Stimulated activated CD4-positive, alpha-beta T cell treated with anti-CD3 and anti-CD28 coated beads, TNF-alpha, amount 100 ng/mL, for 24 hours (primary cell): Measurements from ENCODE around the gene COL4A2.

Experiments used
- DNase-seq, 3 experiments: peaks; one replicate each; pipeline ENCODE4 v3.0.0-alpha.2; 2020; ENCODE audit warnings: low read depth in 3 of 3

COL4A2 gene

DNA sequence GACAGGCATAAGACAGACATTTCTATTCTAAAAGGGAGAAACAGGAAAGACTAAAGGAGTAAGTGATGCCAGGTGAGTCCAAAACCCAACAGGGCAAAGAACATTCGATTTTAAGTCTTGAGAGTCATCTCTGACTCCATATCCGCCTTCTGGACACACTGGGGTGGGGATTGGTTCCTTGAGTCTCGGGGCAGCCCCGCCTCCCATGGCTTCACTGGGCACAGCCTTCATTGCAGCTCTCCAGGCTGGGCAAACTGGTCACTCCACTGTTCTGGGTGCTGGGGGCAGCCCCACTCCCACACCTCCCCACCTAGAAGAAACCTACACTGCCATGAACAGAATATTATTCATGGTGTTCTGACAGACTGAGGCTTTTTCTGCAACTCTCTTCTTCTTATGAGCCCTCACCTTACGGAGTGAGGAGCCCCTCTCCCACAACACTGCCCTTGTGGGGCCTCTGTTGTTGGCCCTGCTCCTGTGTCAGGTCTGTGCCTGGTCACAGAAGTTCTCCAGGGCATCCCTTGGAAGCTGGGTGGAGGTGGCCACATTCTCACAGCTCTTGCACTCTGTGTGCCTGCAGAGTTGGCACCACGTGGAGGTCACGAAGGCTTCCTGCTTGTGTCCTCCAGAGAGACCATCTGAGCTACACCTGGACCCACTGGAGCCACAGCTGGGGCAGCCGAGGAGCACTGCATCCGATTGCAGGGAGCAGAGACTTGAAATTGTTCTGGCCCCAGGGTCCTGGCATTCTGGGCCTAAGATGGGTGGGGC is 95.4 kb downstream of the COL4A2 start:
- no peak for DNase-seq

DNA sequence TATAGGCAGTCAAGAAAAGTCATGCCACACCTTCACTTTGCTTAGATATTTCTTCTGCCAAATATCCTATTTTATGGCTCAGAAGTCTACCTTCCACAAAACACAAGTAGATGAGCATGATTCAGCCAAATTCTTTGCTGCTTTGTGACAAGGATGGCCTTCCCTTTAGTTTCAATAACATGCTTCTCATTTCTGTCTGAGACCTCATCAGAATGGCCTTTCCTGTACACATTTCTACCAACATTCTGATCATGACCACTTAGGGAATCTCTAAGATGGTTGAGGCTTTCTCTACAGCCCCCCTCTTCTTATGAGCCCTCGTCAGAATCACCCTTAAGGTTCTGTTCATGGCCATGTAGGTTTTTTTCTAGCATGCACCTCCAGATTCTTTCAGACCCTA is 96.2 kb downstream of the COL4A2 start:
- no peak for DNase-seq

DNA sequence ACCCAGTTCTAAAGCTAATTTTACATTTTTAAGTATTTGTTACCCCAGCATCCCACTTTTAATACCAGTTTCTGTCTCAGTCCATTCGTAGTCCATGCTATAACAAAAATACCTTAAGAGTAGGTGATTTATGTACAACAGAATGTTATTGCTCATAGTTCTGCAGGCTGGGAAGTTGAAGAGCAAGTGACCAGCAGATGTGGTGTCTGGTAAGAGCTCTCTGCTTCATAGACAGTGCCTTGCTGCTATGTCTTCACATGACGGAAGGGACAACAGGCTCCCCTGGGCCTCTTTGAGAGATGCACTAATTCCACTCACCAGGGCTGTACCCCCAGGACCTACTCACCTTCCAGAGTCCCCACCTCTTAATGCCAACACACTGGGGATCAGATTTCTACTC is 96.6 kb downstream of the COL4A2 start:
- no peak for DNase-seq

DNA sequence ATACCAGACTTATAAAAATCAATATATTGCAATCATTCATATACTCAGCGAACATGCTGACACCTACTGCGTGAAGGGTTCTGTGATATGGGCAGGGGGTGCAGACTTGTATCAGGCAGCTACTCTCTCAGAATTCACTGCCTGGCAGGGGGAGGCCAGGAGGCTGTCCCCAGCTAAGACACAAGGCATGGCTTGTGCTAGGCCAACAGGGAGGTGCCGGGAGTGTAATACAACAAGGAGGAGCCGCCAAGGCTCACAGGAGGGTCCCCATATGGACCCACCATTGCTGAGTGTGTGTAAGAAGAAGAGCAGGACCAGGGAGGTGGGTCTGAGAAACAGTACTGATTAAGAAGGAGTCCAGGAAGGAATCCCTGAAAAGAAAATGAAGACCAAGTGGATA is 97.2 kb downstream of the COL4A2 start:
- DNase-seq, result no peak

DNA sequence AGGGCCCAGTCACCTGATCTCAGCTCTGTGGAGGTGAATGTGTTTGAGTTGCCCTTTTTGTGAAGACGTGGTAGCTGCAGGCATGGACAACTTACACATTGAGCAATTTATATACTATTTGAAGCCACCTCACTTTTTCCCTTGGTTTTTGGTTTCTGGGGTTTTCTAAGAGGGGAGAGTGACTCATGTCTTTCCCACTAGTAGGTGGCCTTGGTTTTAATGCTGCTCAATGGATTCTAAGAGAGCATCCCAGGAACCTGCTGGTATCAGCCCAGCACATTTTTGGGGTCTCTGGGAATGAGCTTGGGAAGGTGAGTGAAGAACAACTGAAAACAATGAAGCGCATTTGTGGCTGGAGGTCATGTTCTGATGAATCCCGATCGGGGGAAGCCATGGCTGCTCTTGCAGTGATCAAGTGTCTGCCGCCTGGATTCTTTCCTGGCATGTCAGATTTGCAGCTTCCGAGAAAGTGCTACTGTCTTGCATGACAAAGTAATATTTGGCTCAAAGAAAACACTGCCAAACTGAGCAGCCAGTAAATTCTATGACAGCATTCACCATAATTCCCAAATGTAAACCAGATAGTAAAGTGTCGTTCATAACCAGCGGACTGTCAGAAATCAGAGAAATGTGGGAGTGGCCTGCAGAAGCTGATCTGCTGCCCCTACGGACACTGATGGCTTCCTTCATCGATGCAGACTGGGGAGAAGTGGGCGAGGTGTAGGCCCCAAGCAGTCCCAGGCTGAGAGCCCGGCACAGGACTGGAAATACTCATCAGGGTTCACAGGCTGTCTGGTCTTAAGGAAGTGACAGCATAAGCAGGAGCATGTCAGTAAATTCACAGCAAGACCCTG is 98.7 kb downstream of the COL4A2 start:
- DNase-seq, result no peak

DNA sequence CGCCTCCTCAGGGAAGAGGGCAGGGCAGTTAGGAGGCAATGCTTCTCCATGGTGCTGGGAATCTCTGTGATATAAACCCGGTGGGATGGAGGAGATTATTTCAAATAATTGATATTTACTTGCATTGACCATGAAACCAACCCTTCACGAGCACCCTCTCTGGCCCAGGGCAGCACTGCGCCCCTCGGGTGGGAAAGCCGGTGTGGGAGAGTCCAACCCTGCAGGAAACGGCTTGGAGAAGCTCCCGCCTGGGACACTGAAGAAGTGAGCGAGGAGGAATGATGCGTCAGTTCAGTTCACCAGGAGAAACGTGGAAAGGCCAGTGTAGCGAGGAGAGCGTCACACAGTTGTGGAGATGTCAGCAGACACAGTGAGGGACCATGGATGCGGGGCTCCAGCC is 99.9 kb downstream of the COL4A2 start:
- DNase-seq, result no peak

DNA sequence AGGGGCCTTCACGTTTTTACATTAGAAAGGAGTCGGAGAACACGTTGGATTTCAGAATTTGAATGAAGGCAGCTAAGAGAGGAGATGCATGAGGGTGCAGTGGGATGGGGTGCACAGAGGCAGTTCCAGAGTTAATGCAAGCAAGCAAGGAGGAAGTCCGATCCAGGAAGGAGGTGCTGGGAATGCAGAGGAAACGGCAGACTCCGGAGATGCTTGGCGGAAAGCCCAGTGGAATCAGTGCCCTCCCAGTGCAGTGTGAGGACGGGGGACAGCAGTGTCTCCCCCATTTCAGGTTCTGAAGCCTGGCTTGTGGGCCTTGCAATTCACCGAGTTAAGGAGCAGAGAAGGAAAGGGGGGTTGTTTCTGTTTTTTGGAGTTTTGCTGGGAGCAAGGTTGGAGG is 100.4 kb downstream of the COL4A2 start:
- no peak for DNase-seq

DNA sequence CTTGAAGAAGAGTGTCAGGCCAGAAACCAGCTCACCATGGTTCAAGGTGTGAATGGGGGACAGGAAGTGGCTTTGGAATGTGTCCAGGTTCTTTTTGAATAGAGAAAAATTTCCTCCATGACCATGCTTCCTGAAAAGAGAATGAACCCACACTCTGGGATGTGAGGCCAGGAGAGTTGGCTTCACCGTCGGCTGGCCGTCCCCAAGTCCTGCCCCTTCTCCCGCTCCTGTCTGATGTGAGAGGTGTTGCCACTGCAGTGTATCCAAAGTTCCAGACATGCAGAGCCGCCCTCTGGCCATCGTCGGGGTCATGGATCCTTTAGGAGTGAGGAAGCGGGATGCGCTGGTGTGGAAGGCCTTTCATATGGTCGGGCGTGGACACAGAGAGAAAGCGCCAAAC is 101.2 kb downstream of the COL4A2 start:
- no peak for DNase-seq

DNA sequence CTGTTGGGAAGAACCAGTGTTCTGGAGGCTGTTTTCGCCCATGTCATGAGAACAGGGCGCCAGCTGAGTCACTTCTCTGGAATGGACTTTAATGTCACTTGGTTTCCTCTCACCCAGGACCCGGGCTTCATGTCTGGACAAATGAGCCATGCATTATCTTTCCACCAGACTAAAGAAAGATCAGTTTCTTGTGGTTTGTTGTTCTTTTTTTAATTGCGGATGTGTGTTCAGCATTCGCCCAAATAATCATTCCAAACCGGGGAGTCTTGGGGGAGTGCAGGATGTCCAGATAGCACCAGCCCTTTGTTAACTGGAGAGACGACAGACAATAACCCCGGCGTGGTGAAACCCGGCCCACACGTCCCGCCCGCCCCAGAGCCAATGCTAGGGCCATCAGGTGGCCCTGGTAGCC is 102.5 kb downstream of the COL4A2 start:
- no peak for DNase-seq

DNA sequence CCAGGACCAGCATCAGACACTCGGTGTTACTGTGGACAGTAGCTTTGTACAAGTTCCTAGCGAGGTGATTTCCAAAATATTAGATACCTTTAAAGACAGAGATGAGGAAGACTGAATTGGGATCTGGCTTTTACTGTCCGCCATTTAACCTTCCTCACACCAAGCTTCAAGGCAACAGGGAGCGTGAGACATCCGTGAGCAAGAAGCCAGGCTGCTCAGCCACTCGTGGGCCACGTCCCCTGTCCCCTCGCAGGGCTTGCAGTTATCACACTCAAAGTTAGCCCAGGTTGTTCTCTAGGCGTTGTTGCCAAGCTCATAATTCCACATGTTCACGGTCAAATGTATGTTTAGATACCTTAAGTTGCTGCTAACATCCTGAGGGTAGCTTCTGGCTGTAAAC is 102.9 kb downstream of the COL4A2 start:
- DNase-seq, result no peak

DNA sequence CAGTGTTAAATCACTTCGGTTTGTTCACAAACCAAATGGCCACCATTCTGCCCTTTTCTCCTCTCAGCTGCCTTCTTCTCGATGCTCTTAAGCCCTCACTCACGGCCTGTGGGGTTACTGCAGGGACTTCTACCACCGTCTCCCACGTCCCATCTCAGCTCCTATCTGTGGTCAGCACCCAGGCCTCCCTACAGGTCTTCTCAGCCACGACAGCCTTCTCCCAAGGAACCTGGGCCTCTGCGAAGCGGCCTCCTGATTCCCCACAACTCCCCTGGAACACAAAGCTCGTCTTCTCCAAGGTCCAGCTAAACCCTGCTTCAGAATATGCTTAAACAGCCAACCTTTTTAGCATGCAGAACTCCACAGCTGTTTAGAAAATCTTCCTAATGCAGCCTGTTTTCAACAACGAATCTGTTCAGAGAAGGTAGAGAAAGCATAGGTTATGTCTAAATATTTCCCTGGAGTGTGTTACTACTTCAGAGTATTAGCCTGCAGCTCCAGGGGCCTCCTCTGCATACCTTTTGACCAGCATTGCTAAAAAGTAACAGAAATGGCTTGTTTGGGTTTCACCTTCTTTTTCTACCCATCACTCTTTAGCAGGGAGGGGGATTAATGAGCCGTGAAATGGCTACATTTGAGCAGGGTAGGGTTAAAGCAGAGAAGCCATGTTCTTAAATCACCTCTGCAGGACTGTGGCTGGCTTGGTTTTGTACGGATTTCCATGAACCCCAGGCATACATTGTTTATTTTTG is 104.0 kb downstream of the COL4A2 start:
- DNase-seq, result no peak

DNA sequence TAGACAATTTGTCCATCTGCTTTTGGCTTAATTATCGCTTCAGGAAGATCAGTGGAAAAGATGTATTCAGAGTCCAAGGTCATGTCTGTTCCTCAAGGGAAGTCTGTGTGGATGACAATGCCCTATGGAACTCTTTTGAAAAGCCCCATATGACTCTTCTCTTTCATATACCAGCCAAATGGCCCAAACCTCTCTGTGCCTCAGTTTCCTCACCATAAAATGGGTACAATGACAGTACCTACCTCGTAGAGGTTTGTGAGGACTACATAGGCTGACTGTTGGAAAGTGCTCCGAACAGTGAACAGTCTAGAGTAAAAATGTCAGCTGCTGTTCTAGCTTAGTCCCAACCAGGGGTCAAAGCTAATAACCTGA is 104.6 kb downstream of the COL4A2 start:
- no peak for DNase-seq

DNA sequence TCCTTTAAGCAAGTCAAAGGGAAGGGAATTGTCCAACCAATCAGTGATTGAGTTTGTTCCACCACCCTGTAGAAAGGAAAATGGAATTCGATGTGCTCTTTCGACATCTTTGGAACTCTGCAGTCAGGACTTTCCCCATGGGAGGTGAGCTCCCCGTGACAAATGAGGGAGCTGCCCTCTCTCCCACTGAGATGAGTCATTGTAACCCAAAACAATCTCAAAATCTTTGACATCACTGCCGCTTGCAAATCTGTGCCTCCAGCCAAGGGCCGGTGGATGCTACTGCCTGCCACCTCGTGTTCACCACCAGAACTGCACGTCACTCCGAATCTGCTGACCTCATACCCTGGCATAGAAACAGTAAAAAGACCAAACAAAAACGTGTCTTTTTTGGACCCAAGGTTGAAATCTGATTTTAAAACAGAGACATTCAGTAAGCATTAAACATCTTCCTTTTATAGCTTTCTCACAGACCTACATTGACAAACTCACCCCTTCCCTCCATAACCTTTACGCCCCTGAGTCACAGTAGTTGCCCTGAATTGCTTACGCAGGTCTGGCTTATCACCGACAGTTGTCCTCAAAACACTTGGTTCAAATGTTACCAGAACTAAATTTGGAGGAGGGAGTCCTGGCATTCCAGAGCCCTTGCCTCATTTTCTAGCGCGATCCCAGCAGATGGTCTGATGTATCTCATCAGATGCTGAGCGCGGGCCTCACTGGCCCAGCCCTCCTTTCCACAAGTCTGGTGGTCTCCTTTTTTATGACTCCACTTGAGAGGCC is 105.2 kb downstream of the COL4A2 start:
- peak; percentile 24 to 72 (median 28) for DNase-seq

DNA sequence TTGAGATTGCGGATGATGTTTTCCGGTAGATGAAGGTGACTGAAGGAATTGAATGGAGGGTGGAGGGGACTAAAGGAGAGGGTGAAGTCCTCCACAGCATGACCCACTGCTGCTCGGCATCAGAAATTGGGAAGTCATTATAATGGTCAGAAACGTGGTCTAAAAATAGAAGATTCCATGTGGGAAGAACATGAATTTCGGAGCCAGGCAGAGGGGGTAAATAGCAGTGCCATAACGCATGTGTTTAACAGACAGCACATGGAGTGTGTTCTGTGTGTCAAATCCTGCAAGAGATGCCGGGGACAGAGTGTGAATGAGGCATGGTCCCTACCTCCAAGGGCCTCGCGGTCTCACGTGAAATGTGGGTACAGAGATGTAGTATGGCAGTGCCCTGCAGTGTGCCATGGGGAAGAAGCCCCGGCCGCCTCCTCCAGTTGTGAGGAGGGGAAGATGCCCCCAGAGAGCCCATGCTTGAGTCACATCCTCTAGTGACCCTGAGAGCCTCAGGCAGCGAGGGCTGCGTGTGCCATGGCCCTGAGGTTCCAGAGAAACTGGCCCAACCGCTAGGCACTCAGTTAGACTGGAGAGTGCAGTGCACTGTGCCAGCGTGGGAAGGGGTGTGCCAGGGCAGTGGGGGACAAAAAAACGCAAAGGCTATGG is 106.1 kb downstream of the COL4A2 start:
- no peak for DNase-seq

DNA sequence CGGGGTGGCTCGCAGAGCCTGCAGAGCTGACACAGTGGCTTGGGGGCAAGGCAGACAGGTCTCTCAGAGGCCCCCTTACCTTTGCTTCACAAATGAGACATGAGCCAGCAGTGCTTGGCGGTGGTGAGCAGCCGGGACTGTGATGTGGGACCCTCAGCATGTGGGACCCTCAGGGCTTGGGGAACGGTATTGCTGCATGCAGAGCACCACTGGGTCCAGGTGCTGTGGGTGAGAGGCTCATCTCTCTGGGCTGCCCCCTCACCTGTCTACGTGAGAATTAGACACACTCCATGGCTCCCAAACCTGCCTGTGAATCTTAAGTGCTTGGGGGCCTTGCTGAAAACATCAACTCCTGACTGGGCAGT is 106.6 kb downstream of the COL4A2 start:
- DNase-seq, result no peak

DNA sequence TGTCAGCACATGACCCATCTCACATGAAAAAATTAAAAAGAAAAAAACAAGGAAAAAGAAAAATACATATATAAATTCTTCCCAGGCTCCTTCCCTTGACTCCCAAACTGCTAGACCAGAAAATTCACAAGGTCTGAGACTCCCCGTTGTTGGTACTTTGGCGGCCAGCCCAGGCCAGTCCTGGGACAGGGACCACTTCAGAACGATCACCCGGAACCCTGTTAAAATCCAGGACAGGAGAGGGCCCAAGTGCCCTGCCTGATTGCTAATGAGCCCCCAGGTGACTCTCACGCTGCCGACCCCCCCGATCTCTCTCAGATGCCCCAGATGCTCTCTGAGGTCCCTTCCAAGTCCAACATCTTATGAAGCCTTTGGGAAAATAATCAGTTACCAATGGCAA is 107.2 kb downstream of the COL4A2 start:
- DNase-seq, result no peak

DNA sequence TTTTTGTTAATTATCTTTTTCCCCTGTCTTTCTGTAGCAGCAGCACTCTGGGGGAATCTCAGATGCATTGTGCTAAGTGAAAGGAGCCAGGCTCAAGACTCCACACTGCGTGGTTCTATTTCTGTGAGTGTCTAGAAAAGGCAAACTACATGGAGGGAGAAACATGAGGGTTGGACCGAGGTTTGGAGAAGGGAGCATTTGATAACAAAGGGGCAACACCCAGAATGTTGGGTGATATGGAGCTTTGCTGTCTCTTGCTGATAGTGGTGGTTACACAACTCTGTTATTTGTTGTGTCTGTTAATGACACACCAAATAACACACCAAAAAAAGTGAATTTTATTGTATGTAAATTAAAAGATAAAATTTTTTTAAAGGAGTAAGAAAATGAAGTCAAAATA is 107.8 kb downstream of the COL4A2 start:
- no peak for DNase-seq

DNA sequence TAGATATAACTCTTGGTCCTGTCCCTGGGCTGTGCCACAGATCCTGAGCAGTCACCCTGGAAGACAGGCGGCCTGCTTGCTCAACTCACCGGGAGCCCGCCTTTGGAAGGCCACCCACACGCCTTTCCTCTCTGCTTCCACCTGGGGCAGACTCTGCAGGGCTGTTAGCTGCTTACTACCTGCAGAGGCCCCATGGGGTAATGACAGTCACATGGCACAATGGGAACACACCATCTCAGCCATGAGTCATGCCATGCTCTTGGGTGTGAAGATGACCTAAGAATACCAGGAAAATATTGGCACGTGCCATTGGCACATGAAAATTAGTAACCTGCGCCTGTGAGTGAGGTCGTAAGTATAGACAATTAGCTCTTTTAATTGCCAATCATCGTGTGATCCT is 108.6 kb downstream of the COL4A2 start:
- DNase-seq, result no peak

DNA sequence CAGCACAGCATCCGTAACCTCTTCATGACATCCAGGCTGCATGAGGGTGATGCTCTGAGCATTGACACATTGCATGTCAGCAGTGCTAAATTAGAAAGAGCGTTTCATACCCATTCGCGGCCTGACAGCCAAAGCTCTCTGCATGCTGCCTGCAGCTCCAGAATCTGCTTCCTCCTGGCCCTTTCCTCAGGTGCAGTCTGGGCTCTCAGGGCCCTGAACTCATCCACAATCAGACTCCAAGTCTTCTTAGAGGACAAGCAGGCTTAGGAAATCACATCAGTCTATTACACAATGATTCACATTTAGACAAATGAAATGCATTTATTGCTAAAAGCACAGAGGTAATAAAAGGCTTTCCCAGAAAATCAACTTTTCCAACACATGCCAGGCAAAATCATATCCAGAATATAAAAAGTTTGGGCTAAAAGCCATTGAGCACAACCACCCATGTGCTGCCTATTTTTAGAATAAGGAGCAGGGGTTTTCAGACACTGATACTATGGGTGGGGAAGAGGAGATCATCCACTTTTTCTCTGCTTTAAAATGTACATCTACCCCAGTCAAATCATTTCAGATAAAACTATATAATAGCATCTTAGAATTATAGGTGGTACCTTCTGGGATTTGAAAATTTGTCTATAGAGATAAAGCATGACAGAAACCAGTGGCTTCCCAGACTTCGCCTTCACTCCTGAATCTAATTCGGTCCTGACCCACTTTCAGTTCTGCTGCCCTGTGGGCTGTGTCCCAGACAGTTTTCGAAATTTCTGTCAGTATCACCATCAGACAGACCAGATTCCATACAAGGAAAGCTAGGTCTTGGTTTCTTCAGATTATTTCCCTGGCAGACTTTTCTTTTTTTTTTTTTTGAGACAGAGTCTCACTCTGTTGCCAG is 109.3 kb downstream of the COL4A2 start:
- no peak for DNase-seq

DNA sequence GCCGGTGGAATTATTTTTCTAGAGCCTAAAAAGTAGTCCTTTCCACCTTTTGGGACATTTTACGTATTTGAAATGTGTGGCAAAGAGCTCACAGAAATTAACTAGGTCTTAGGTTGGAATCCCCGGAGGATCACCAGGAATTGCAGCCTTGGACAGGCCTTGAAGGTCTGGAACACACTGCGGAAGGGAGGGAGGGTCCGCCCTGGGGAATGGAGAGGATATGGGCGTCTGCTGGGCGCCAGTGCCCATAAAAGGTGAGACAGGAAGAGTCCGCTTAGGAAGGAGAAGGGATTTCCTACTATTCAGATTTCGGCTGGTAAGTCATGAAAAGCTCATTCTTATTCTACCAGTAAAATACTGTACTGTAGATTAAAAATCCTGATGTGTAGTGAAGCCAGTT is 111.9 kb downstream of the COL4A2 start:
- DNase-seq, result no peak
